GM19239 (cell line): ENCODE measurements around the gene ZNF592.
A peak's percentile ranks its signal among the peaks of the same experiment; 100 is the strongest.
"Not testable (repeated sequence)": the region's sequence is repeated elsewhere in the genome, so short reads cannot be mapped to it uniquely, and the experiment has no call there.

Experiments used
- DNase-seq: peaks from one replicate; pipeline ENCODE4 v3.0.0; 2011; ENCODE audit warnings: low spot score; ENCODE audit not compliant: insufficient read length
- FAIRE-seq: peaks from 2 replicates; lab custom pipeline; 2011; peaks lifted over from hg19 to GRCh38; lab: Jason Lieb, UNC

The ZNF592 gene

GRCh38 chr15:84748274-84749110, at the start of gene ZNF592:
Gene ZNF592 (plus strand): TSS chr15:84748592. CDS start chr15:84782676, 34,084 bp downstream.
- DNase-seq (peak; percentile 70), FAIRE-seq (no peak)

GRCh38 chr15:84699538-84700191, 48.7 kb upstream of the ZNF592 start:
- FAIRE-seq (no peak), DNase-seq (no peak)

GRCh38 chr15:84702961-84703482, 45.4 kb upstream of the ZNF592 start:
- no peak for FAIRE-seq
- DNase-seq: no peak

DNA sequence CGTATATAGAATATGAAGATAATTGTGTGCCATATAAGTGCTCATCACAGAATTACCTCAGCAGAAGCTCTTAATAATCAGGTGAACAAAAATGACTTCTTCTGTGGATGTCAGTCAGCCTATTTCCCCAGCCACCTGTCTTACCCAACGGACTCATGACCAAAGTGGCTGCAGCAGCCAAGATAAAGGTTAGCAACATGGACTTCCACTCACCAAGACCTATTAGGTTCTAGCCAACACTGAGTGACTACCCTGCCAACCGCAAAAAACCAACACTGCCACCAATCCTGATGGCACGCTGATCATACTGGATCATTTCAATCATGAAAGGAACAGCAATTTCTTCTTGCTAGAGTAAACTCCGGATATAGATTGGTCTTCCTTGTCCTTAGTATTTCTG, 44.6 kb upstream of the ZNF592 start:
- DNase-seq (no peak), FAIRE-seq (no peak)

- FAIRE-seq (no peak), DNase-seq (no peak)
Observed at GRCh38 chr15:84714372-84714771, 34.0 kb upstream of the ZNF592 start.

DNA sequence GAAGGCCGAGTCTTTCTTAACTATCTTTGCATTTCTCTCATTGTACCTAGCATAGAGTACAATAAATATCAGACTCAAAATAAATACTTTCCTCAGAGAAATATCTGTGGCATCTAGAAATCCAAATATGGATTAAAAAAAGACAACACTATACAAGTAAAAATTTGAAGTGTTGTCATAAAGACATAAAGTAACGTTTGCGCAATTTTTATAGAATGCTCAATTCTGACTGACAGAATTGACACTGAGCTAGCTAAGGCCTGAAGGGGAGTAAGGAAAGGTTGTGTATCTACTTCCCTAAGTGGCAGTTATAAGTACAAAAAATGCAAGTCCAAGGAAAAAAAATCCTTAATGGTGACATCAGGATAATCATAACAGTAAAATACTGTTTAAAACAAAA, 33.6 kb upstream of the ZNF592 start:
- DNase-seq (no peak), FAIRE-seq (no peak)

DNA sequence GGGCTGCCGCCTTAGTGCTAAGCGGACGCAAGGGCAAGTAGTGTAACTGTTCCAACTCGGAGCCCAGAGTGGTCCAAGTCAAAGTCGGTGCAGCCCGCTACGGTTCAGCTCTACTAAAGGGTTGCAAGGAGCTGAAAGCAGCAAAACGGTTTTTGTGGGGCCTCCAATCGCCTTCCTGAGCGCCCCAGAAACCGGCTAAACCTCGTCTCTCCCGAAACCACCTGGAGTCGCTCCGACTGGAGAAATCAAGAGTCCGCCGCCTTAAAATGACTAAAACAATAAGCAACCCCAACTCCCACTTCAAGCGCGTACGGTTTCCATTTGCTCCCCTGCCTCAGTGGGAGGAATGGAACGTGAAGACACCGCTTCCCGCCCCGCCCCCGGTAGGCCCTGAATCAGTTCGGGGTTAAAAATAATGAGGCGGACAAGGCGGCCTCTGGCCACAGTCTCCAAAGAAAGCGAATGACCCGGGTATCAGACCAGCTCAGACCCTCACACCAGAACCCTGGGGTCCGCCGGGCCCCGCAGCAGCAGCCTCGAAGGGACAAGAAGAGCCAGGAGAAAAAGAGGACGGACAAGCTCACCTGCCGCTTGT, 32.9 kb upstream of the ZNF592 start:
- no peak for DNase-seq
- peak; percentile 81 for FAIRE-seq

DNA sequence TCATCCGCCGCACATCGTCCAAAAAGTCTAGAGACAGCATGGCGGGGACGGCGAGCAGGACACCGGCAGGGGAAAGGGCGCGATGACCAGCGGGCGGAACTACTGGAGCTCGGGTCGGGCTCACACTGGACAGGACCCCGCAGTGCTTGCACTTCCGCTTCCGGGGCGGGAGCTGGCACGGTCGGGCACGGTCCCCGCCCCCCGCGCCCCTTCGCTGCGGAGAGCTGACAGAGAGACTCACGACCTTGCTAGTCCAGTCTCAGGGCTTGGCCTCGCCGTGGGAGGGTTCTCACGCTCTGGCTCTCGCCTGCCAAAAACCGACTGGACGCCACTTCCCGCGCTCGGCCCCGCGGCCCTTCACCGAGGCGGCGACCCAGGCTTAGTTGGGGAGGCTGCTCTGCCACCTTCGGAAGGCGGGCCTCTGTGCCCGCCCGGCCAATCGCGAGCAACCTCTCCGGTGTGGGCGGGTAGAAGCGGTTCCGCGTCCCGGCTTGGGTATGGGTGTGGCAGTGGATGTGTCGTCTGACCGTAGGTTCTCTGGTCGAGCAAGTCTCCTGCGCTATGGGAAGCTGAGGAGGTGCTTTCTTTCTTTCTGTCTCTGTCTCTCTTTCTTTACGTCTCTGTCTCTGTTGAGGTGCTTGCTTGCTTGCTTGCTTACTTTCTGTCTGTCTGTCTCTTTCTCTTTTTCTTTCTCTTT, 32.2 kb upstream of the ZNF592 start, which contains the start of gene SEC11A:
Gene SEC11A (minus strand): TSS at position 104 of the 697 bp plus-strand sequence. CDS start 64 bp downstream, at position 40.
- FAIRE-seq (peak; percentile 91), DNase-seq (peak; percentile 75)

GRCh38 chr15:84721371-84721770, 27.0 kb upstream of the ZNF592 start:
- DNase-seq: no peak
- no peak for FAIRE-seq

DNA sequence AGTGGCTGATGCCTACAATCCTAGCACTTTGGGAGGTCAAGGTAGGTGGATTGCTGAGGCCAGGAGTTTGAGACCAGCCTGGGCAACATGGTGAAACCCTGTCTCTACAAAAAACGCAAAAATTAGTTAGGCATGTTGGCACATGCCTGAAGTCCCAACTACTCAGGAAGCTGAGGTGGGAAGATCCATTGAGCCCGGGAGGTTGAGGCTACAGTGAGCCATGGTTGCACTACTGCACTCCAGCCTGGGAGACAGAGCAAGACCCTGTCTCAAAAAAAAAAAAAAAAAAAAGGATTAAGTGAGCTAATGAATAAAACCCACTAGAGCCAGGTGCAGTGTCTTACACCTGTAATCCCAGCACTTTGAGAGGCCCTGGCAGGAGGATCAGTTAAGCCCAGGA, 25.8 kb upstream of the ZNF592 start:
- DNase-seq: no peak
- FAIRE-seq: no peak

GRCh38 chr15:84725001-84725491, 23.3 kb upstream of the ZNF592 start:
- DNase-seq (peak; percentile 23), FAIRE-seq (peak; percentile 71)

DNA sequence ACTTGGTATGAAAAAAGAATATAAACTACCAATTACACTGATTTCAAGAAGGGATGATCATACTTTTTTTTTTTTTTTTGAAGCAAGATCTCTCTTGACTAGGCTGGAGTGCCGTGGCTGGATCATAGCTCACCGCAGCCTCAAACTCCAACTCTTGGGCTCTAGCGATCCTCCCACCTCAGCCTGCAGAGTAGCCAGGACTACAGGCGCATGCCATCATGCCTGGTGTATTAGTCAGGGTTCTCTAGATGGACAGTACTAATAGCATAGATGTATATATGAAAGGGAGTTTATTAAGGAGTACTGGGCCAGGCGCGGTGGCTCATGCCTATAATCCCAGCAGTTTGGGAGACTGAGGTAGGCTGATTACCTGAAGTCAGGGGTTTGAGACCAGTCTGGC, 21.0 kb upstream of the ZNF592 start:
- DNase-seq (no peak), FAIRE-seq (no peak)

DNA sequence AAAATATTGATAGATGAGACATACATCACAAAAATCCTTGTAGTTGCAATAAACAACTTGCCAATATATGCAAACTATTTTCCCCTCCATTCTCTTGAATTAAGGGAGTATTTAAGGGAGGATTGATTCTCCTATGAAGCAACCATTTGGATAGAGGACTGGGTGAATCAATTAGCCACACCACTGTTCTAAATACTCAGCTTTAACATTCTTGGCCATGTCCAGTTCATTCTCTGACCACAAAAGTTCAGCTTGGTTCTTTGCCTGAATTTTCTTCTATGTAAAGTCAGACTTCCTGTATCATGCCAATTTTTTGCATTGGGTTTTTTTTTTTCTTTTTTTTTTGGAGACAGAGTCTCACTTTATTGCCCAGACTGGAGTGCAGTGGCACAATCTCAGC, 16.6 kb upstream of the ZNF592 start:
- DNase-seq (no peak), FAIRE-seq (no peak)

- DNase-seq: peak; percentile 52
- FAIRE-seq: peak; percentile 94
Observed at GRCh38 chr15:84734794-84735479, 13.5 kb upstream of the ZNF592 start.

DNA sequence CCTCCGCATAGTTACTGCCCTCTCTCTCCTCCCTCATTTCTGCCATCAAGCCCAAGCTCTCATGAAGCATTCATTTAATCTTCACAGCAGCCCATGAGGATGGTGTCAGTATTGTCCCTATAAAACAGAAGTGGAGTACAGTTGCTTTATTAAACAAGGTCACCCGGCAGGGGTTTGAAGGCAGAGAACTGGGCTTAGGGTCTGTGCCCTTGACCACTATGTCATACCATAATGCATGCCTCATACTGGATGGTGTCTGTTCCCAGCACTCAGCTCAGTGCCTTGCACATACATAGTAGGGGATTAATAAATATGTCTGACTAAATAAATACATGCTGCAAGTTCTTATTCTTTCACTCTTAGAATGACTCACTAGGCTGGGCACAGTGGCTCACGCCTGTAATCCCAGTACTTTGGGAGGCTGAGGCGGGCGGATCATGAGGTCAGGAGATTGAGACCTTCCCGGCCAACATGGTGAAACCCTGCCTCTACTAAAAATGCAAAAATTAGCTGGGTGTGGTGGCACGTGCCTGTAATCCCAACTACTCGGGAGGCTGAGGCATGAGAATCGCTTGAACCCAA, 12.8 kb upstream of the ZNF592 start:
- DNase-seq: not testable (repeated sequence)
- peak; percentile 39 for FAIRE-seq

GRCh38 chr15:84736375-84736774, 12.0 kb upstream of the ZNF592 start:
- DNase-seq (peak; percentile 57), FAIRE-seq (peak; percentile 92)

DNA sequence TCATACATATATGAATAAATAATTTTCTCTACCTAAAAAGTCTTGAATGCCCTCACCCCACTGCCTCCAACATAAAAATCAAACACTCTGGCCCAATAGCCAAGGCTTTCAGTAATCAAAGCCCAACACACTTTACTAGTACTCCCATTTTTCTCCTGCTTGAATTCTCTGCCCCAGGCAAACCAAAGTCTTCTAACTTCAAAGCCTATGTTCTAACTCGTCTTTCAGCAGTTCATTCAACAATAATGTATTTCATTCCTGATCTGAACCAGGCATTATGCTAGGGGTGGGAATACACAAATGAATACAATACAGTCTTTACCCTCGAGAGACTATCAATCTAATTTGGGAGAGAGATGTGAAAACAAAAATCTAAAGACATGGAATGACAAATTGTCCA, 11.4 kb upstream of the ZNF592 start:
- FAIRE-seq (no peak), DNase-seq (no peak)

DNA sequence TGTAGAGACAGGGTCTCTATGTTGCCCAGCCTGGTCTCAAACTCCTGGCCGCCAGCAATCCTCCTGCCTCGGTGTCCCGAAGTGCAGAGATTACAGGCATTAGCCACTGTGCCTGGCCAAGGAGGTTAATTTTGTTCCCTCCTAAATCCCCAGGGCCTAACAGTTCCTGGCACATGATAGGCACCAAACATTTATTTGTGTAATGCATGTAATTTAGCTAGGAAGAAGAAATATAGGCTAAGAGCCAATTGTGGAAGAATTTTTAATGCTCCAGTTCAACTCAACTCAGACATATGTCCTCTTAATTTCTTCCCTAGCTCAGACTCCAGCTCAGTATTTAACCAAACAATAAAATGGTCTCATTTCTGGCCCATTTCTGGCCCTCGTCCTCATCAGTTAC, 7.7 kb upstream of the ZNF592 start:
- FAIRE-seq (no peak), DNase-seq (no peak)

DNA sequence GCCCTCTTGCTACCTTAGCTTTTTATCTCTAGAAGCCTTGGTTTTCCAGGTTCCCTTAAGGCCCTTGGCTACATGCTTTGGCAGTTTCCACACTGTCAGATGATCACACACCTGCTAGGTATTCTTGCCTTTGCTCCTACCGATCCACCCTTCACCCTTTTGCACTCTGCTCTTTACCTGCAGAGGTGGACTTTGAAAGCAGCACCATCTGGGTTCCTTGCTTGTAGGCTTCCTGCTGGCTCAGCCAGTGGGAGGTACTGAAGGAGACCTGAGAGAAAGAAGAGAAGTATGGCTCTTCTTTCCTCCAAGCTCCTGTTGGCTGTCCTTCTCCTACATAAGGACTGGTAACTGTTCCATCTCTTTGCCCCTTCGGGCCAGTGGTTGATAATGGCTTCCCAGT, 7.3 kb upstream of the ZNF592 start:
- FAIRE-seq (no peak), DNase-seq (no peak)
